HuH-7.5 (cell line): ENCODE measurements around the gene MED12L.

Experiments used
- DNase-seq: peaks from one replicate; pipeline ENCODE4 v3.0.0; 2011; ENCODE audit warnings: low spot score

The MED12L gene

DNA sequence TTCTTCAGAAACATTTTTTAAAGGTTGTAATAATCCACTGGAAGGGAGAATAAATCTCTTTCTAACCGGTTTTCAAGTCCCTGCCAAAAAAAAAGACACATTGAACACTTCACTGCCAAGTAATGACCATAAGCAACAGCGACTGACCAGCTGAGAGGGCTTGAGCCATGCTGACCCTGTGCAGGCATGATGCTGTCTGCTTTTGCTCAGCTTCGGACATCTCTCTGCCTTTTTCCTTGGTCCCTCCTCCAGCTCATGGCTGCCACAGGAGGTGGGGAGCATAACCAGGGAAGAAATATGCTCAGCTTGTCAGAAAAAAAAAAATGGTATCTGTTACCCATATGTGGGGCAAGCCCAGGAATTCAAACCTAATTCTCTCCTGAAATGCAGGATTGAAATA lies 373.9 kb downstream of the MED12L start:
- DNase-seq = no peak

DNA sequence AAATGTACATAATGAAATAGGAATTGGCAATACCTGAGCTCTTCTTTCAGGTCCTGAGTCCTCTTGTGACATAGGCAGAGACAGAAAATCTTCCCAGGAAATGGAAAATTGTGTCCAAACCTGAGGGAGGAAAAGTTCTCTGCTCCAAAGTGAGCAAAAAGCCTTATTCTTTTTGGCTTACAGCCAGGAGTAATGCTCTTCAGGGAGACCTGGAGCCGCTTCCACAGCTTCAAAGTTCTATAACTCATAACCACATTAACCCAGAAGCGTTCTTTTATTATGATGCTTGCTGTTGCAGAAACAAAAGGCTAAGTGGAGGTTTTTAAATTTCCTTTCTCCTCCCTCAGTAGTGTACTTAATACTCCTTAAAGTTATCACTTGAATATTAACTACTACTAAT lies 374.8 kb downstream of the MED12L start:
- DNase-seq = no peak

DNA sequence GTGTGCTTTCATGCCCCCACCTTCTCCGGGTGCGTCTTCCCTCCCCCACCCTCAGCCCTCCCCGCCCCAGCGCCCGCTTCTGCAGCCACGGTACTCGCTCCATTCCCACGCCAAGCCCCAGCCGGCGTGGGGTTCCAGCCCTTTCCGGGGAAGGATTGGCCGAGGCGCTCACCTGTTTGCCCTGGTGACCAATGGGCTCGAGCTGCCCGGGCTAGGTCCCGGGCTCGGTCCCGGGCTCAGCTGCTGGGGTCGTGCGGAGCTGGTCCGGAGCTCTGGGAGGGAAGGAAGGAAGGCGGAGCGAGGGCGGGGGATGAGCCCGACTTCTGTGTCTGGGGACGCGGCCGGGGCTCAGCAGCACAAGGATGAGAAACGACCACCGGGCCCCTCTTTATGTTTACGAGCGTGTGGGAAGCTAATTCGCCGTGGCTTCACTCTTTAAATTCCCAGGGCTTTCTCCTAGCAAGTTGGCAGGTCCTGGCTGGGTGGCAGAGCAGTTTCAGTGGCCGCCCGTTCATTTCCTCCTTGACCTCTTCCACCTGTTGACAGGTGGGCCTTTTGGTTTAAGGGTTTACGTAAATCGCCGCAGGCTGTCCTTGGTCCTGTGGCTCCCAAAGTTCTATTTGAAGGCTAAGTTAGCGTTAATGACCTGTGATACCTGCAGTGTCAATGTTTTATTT lies 375.4 kb downstream of the MED12L start, which contains the start of gene IGSF10:
TSS of gene IGSF10 (minus strand) at position 288 of the 677 bp plus-strand sequence. CDS start 2,352 bp downstream, outside the sequence.
- DNase-seq = peak; percentile 35

DNA sequence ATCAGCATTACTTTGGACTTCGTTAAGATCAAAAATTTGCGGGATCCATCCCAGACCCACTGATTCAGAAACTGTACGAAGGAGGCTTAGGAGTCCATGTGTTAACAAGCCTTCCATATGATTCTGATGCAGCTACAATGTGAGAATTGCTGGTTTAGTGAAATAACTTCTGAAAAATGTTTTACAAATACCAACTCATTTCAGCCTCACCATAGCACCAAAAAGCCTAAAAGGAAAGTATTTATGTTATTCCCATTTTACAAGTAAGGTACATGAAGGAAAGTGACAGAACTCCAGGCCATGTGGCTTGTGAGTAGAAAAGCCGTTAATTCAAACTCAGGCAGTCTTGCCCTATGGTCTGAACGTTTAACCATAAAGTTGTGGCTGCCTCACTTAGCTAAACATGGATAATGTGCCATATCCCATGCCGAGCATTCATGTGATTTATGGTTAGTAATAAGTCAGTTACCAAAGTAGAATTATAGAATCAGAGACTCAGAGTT lies 376.9 kb downstream of the MED12L start:
- no peak for DNase-seq

DNA sequence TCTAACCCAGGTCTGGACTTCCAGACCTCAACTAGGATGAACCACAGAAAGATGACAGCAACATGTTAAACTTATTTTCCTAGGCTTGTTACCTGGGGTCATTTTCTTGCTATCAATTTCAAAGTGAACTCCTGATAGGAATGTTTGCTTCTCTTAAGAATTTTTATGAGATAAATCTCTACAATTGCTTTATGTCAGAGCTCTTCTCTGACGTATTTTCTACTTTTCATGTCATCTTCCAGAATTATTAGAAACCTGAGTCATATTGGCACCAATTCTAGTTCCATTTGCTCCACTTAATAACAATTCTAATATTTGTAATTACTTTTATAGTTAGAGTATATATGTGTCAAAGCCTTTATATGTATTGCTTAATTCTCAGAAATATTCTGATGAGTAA lies 377.5 kb downstream of the MED12L start:
- no peak for DNase-seq

DNA sequence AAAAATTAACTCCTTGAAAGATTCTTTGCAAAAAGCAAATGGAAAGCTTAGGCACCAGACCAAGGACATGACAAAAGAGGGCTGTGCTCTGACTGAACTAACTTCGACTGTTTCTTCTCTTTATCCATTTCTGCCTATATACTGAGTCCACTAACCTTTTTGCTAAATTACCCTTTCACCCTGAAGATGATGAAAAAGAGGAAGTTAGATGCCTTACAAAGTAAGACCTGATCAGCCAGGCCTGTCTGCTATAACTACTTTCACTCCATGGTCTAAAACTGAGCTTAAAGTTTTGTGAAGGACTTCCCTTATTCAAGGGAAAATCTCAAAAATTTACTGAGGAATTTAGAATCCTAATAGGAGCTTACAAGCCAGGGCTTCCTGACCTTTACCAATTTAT lies 381.6 kb downstream of the MED12L start:
- DNase-seq = no peak

DNA sequence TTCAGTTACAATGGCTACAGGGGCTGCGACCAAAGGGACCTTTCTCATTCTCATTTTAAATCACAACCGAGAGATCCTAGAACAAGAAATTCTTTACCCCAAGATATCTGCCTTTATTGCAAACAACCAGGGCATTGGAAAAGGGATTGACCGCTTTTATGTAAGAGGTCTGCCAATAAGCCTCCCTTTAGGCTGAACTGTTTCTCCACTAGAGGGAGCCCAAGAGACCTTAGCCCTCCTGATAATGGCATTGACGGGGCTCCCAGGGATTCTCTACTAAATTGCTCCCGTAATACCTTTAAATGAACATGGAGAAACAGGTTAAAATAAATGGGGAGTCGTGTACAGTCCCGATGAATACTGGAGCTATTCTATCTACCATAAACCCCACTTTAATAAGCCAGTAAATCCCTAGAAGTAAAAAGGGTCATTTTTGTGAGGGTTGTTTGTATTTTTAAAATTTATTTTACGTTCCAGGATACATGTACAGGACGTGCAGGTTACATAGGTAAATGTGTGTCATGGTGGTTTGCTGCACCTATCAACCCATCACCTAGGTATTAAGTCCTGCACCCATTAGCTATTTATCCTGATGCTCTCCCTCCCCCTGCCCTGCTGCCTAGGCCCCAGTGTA lies 382.9 kb downstream of the MED12L start:
- peak; percentile 20 for DNase-seq

DNA sequence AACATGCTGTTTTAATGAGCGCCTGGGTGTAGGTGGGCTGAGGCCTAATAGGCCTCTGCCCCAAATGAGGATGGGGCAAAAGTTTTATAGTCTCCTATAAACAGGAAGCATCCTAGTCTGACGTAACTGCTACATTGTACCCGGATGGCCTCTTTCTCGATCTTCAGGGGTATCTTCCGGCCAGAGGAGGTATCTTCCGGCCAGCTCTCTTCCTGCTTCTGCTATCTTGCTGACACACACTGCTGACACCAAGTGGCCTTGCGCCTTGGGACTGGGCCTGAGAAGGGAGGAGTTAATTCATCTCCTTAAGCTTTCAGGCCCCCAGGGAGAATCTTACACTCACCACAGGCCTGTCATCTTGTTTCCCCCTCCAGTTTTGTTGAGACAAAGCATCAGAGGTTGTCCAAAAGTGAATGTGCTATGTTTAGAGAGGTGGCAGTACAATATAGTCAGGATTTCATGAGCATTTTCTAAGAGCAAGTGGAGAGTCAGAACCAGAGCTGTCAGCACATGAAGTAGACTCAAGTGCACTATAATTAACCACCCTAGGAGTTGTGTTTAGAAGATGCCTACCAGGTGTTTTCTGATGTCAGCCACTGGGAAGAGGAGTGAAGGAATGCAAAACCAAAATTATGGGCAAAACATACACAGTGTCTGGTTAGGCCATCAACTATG lies 391.0 kb downstream of the MED12L start:
- DNase-seq = no peak

DNA sequence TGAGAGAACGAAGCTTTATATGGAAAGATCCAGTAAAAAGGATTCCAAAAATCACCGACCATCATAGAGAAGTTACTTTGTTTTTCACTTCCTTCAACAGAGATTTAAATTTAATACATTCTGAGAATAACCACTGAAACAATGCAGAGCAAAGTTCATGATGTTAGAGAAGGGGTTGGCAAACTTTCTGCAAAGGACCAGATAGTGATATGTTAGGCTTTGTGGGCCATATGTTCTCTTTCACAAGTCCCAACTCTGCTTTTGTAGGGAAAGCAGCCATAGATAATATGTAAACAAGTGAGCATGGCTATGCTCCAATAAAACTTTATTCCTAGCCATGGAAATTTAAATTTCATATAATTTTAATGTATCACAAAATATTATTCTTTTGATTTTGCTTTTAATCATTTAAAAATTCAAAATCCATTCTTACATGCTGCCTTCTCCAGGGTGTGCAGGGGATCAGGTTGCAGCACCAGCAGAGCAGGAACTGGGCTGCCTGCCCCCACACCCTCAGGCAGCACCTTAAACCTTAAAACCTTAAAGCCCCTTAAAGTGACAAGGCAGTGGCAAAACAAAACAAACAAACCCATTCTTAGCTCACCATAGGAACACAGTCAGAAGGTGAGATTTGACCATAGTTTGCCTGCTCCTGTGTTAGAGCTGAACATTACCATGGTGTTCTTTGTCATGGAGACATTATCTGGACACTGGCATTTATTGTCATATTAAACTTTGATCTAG lies 392.3 kb downstream of the MED12L start:
- no peak for DNase-seq

DNA sequence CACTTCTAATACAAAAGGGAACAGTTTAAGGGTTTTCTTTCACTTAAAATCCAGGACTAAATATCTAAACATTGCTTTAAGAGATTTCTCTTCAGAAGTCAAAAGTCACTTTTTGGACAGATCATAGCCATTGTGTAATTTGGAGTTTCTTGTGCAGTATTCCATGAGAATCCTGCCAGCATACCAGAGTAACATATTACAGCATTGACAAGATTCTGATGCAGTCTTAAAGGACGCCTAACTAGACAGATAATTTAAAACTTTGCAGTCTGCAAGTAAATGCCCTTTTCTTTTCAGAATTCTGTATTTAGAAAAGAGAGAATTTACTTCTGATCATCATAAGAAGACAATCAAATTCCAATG lies 392.9 kb downstream of the MED12L start:
- DNase-seq = no peak

DNA sequence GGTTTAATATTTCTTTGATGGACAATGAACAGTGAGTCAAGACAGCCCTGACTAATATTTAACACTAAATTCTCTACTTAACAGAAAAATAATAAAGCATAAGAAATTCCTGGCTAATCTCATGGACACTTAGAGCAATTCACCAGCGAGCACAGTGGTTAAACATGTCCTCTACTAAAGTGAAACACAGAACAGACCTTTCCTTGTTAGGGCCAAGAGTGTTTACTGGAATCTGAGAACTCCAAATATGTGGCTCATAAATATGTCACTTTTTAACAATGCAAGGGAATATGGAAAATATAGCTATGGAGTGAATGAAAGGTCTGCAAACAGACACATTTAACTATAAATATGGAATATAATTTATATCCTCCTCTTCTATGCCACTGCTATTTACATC lies 394.0 kb downstream of the MED12L start:
- DNase-seq = no peak

DNA sequence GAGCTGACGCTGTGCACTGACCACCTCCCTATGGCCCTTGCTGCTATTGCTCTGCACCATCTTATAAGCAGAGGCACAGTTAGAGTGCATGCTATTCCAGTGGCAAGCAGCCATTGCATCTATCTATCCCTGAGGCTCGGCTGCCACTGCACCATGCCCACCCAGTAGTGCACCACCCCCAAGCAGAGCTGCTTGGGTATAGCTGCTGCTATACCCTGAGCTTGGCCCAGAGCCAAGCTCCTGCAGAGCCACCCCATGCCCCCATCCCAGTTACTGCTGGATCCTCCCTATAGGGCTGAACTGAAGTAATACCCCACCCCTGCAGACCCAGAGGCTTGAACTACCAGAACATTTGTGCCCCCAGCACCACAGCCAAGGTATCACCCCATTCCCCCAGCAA lies 395.0 kb downstream of the MED12L start:
- DNase-seq = no peak

DNA sequence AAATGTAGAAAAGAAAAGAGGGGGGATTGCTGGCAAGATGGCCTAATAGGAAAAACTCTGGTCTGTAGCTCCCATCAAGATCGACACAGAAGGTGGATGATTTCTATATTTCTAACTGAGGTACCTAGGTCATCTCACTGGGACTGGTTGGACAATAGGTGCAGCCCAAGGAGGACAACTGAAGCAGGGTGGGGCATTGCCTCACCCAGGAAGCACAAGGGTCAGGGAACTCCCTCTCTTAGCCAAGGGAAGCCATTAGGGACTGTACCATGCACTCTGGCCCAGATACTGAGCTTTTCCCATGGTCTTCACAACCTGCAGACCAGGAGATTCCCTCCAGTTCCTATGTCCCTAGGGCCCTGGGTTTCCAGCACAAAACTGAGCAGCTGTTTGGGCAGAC lies 398.0 kb downstream of the MED12L start:
- DNase-seq = no peak

DNA sequence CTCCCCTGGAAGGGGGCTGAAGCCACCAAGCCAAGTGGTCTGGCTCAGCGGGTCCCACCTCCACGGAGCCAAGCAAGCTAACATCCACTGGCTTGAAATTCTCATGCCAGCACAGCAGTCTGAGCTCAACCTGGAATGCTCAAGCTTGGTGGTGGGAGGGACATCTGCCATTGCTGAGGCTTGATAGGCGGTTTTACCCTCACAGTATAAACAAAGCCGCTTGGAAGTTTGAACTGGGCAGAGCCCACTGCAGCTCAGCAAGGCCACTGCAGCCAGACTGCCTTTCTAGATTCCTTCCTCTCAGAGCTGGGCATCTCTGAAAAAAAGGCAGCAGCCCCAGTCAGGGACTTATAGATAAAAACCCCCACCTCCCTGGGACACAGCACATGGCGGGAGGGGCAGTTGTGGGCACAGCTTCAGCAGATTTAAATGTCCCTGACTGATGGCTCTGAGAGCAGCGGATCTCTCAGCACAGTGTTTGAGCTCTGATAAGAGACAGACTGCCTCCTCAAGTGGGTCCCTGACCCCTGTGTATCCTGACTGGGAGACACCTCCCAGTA lies 398.6 kb downstream of the MED12L start:
- DNase-seq = no peak
